Panc1 (cell line): ENCODE results near the gene CAPS. TPM values are rescaled to one million over a fixed set of nuclear protein-coding genes. Genes with fewer than 3 reads are reported as not detected.

Experiments
- ATAC-seq: fragments of 200-7000 bp; cut with Tn5 transposase; 2 replicates; pipeline ENCODE4 v1.9.1; 2020; ENCODE audit warnings: mild to moderate bottlenecking, moderate library complexity
- BruUV-seq: library from RNA; stranded (reverse); fragments of 400-500 nt; replicated peaks from 2 replicates; lab custom pipeline; 2021; lab: Mats Ljungman, UMichigan
- CTCF ChIA-PET: fragments of 300-600 bp; sonication (Branson Sonifier 250); formaldehyde crosslinking; loops from one replicate; lab custom pipeline; 2022; ENCODE audit warnings: antibody characterized with exemption; lab: Charles Lee
- POLR2A ChIA-PET: fragments of 300-600 bp; sonication (Branson Sonifier 250); formaldehyde crosslinking; loops from one replicate; lab custom pipeline; 2022; ENCODE audit warnings: antibody characterized with exemption; lab: Charles Lee
- DNase-seq: peaks from one replicate; pipeline ENCODE4 v3.0.0-alpha.2; 2010; ENCODE audit warnings: low read depth, low spot score
- H3K27ac ChIP-seq: 2 replicates; pipeline ENCODE4 v1.5.1; 2011; ENCODE audit warnings: mild to moderate bottlenecking, low read length, inconsistent platforms
- H3K27me3 ChIP-seq: fragments of 200-500 bp; sonication (Bioruptor generic); 2 replicates; pipeline ENCODE4 v1.6.0; 2014; ENCODE audit warnings: low read length, inconsistent platforms; ENCODE audit not compliant: control insufficient read depth, insufficient read depth
- H3K36me3 ChIP-seq: fragments of 200-500 bp; sonication (Bioruptor generic); 2 replicates; pipeline ENCODE4 v1.5.1; 2014; ENCODE audit warnings: inconsistent platforms, mild to moderate bottlenecking, low read length, moderate library complexity; ENCODE audit not compliant: control insufficient read depth, insufficient read depth
- H3K4me1 ChIP-seq: 2 replicates; pipeline ENCODE4 v1.5.1; 2011; ENCODE audit warnings: inconsistent platforms, mild to moderate bottlenecking, low read length, moderate library complexity; ENCODE audit not compliant: control insufficient read depth, insufficient read depth
- H3K4me3 ChIP-seq, 2 experiments: 2 replicates each; pipeline ENCODE4 v1.5.1; 2011 to 2012; ENCODE audit warnings: low read depth in 2 of 2, low read length in 2 of 2, mild to moderate bottlenecking in 2 of 2, inconsistent platforms in 1 of 2, moderate library complexity in 1 of 2
- H3K9me3 ChIP-seq: fragments of 200-500 bp; sonication (Bioruptor generic); 2 replicates; pipeline ENCODE4 v1.5.1; 2014; ENCODE audit warnings: low read depth, mild to moderate bottlenecking, inconsistent platforms, low read length, moderate library complexity; ENCODE audit not compliant: control insufficient read depth, insufficient read depth
- POLR2AphosphoS5 ChIP-seq: IDR thresholded peaks from 2 replicates; pipeline ENCODE4 v1.6.1; 2012; ENCODE audit warnings: mild to moderate bottlenecking, low read depth, low read length, moderate library complexity
- REST ChIP-seq, 2 experiments: IDR thresholded peaks; 2 replicates each; pipeline ENCODE4 v1.6.1; 2011 to 2012; ENCODE audit warnings: low read depth in 2 of 2, control low read depth in 1 of 2, low read length in 1 of 2, mild to moderate bottlenecking in 1 of 2, moderate library complexity in 1 of 2; ENCODE audit not compliant: insufficient read depth in 1 of 2
- SIN3A ChIP-seq: IDR thresholded peaks from 2 replicates; pipeline ENCODE4 v1.6.1; 2012; ENCODE audit warnings: low read depth, mild to moderate bottlenecking, low read length, moderate library complexity, borderline replicate concordance; ENCODE audit not compliant: insufficient read depth
- TCF7L2 ChIP-seq: IDR thresholded peaks from 2 replicates; pipeline ENCODE4 v1.6.1; 2011; ENCODE audit warnings: mild to moderate bottlenecking, low read depth, low read length, inconsistent platforms
- in situ Hi-C: cut with HindIII; loops from 2 replicates; pipeline ENCODE4 v1.10.0; 2016; ENCODE audit warnings: low sequenced_read_pairs, low pct_unique_long_range_greater_than_20kb
- intact Hi-C: fragments of 100-400 bp; cut with micrococcal nuclease; formaldehyde crosslinking; loops from one replicate; pipeline ENCODE4 v1.10.0; 2022; ENCODE audit not compliant: unreplicated experiment
- total RNA-seq: library from RNA; stranded (reverse); gene quantifications from one replicate; pipeline ENCODE4 v1.2.1, GENCODE V29; 2021; ENCODE audit not compliant: unreplicated experiment

CAPS gene
- total RNA-seq, 1 experiment from 2014 or later, result 9.2 TPM

- ATAC-seq, result no peak
- BruUV-seq, result no TSS peak
- POLR2A ChIA-PET, result no interaction called here
- Histone ChIP-seq H3K4me3 (no peak overlapping the region), H3K27me3 (no peaks in the 10 kb centered on the region), H3K36me3 (no peaks in the 10 kb centered on the region), H3K9me3 (no peaks in the 10 kb centered on the region), H3K4me1 (peaks cover 12% of the 10 kb centered on the region), H3K27ac (no peak overlapping the region)
- no peak for DNase-seq
- intact Hi-C loops (no loop called here), in situ Hi-C loops (no loop called here)
- TF ChIP-seq REST (IDR thresholded peaks at IDR 0.05; ENCODE audit: insufficient read depth in 1 of 2, low read depth in 2 of 2, low read length in 1 of 2), result no peak
- no peak for TF ChIP-seq TCF7L2
- TF ChIP-seq POLR2AphosphoS5, result no peak
- TF ChIP-seq SIN3A, result no peak
- CTCF ChIA-PET, result interaction anchor here (0.7 kb wide), 1 partner anchor 643 kb away, joined by 5 read pairs; no protein-coding TSS in a partner anchor
Observed at GRCh38 chr19:5964816-5965565, 50.9 kb downstream of the CAPS start.

Other genes starting within 250 kb of the CAPS start
- 93.5 TPM for gene MICOS13, start 233.7 kb upstream of the CAPS start, total RNA-seq
- gene HSD11B1L, start 233.2 kb upstream of the CAPS start, total RNA-seq, result 6.0 TPM
- gene RPL36, start 224.0 kb upstream of the CAPS start, total RNA-seq, result 465 TPM
- 93.0 TPM for gene LONP1, start 194.1 kb upstream of the CAPS start, total RNA-seq
- 0.08 TPM for gene CATSPERD, start 193.6 kb upstream of the CAPS start, total RNA-seq
- gene PRR22, start 129.5 kb upstream of the CAPS start, total RNA-seq, result 5.9 TPM
- gene DUS3L, start 123.1 kb upstream of the CAPS start, total RNA-seq, result 39.6 TPM
- gene NRTN, start 109.2 kb upstream of the CAPS start, total RNA-seq, result 0.80 TPM
- not detected for gene FUT6, start 74.6 kb upstream of the CAPS start, total RNA-seq
- 0.36 TPM for gene FUT3, start 62.8 kb upstream of the CAPS start, total RNA-seq
- gene FUT5, start 43.7 kb upstream of the CAPS start, total RNA-seq, result 0.10 TPM
- gene NDUFA11, start 10.5 kb upstream of the CAPS start, total RNA-seq, result 242 TPM
- 5.2 TPM for gene VMAC, start 9.4 kb upstream of the CAPS start, total RNA-seq
- gene RANBP3, start 63.9 kb downstream of the CAPS start, total RNA-seq, result 54.6 TPM
- 8.0 TPM for gene RFX2, start 196.2 kb downstream of the CAPS start, total RNA-seq
- gene ACSBG2, start 221.4 kb downstream of the CAPS start, total RNA-seq, result not detected